OCI-LY1 (cell line): Measurements from ENCODE around the gene TENM4.

ENCODE experiments used
- CTCF ChIP-seq: fragments of 200-600 bp; sonication (generic), shearing (Covaris generic); IDR thresholded peaks from 2 replicates; pipeline ENCODE4 v1.5.1; 2017; ENCODE audit warnings: mild to moderate bottlenecking, antibody characterized with exemption, low read length, moderate library complexity, mixed read lengths
- EZH2 ChIP-seq: fragments of 200-600 bp; sonication (generic), shearing (Covaris generic); IDR thresholded peaks from 2 replicates; pipeline ENCODE4 v1.8.0; 2017; ENCODE audit warnings: borderline replicate concordance, mixed run types, mild to moderate bottlenecking, antibody characterized with exemption, low read length, moderate library complexity, mixed read lengths

DNA sequence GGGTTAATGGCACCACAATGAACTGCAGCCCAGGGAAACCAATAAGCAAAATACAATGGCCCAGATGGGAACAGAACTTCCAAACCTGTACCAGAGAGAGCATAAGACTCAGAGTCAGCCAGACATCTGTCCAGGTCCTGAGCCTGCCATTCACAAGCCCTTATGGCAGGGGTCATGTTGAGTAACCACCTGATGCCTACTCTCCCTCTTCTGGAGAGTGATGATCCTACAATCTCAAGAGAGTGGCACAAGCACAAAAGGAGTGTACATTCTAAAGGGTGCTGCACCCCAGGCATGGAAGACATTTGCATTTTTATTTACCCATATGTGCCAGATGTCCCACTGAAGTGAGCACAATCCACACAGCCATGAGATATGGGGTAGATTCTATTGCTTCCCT is 10.6 kb downstream of the TENM4 start:
- no peak for TF ChIP-seq CTCF
- TF ChIP-seq EZH2 = no peak
